H1 (cell line): ENCODE measurements around the gene SNAP47. TPM values are rescaled to one million over a fixed set of nuclear protein-coding genes. Genes with fewer than 3 reads are reported as not detected.
"Not testable (repeated sequence)": the region's sequence is repeated elsewhere in the genome, so short reads cannot be mapped to it uniquely, and the experiment has no call there.

Source experiments
- CTCF ChIA-PET: fragments of 300-600 bp; sonication (Branson Sonifier 250); formaldehyde crosslinking; loops from one replicate; lab custom pipeline; 2021; ENCODE audit not compliant: partially characterized antibody; lab: Charles Lee
- POLR2A ChIA-PET: fragments of 300-600 bp; sonication (Branson Sonifier 250); formaldehyde crosslinking; loops from one replicate; lab custom pipeline; 2021; ENCODE audit warnings: inconsistent platforms; ENCODE audit not compliant: partially characterized antibody; lab: Charles Lee
- DNase-seq, 2 experiments: peaks; one replicate each; pipeline versions ENCODE4 v3.0.0 to v3.0.0-alpha.2; 2010 to 2022; ENCODE audit warnings: low spot score in 2 of 2, low read depth in 1 of 2, mixed read lengths in 1 of 2
- FAIRE-seq: peaks from 2 replicates; lab custom pipeline; 2011; peaks lifted over from hg19 to GRCh38; lab: Jason Lieb, UNC
- H2AFZ ChIP-seq: 2 replicates; pipeline ENCODE4 v1.8.1; 2012; ENCODE audit warnings: low read length, inconsistent platforms
- H2AK5ac ChIP-seq: 2 replicates; pipeline ENCODE4 v1.6.1; 2013; ENCODE audit warnings: low read depth, low read length
- H2BK120ac ChIP-seq: replicated peaks from 2 replicates; pipeline ENCODE3; 2013; ENCODE audit warnings: low read depth, low read length, inconsistent platforms
- H2BK12ac ChIP-seq: 2 replicates; pipeline ENCODE4 v1.6.1; 2013; ENCODE audit warnings: low read depth, low read length
- H2BK15ac ChIP-seq: 2 replicates; pipeline ENCODE4 v1.6.1; 2013; ENCODE audit warnings: low read length
- H2BK20ac ChIP-seq: 2 replicates; pipeline ENCODE4 v1.6.1; 2013; ENCODE audit warnings: low read length
- H2BK5ac ChIP-seq: 2 replicates; pipeline ENCODE4 v1.6.1; 2013; ENCODE audit warnings: low read depth, low read length
- H3K14ac ChIP-seq: 2 replicates; pipeline ENCODE4 v1.6.1; 2013; ENCODE audit warnings: inconsistent platforms; ENCODE audit not compliant: insufficient read length
- H3K18ac ChIP-seq: 2 replicates; pipeline ENCODE4 v1.6.1; 2013; ENCODE audit warnings: low read length; ENCODE audit errors: extremely low read depth
- H3K23ac ChIP-seq: 2 replicates; pipeline ENCODE4 v1.6.1; 2013; ENCODE audit warnings: inconsistent platforms; ENCODE audit not compliant: insufficient read length
- H3K23me2 ChIP-seq: 2 replicates; pipeline ENCODE4 v1.6.1; 2013; ENCODE audit warnings: low read depth, low read length
- H3K27ac ChIP-seq: 2 replicates; pipeline ENCODE4 v1.6.1; 2011; ENCODE audit warnings: low read depth, low read length, inconsistent platforms
- H3K27me3 ChIP-seq, 4 experiments: replicated peaks in 1 of 4; 1 replicate in 1 of 4; 2 replicates in 3 of 4; pipeline versions ENCODE4 v1.6.1 to v1.8.1; 2011 to 2013; ENCODE audit warnings: low read length in 3 of 4, mild to moderate bottlenecking in 3 of 4, inconsistent platforms in 2 of 4, mixed read lengths in 2 of 4, moderate library complexity in 1 of 4; ENCODE audit not compliant: control insufficient read depth in 3 of 4, insufficient read depth in 3 of 4; ENCODE audit errors: extremely low read depth in 1 of 4
- H3K36me3 ChIP-seq, 4 experiments: 2 replicates each; pipeline versions ENCODE4 v1.6.1 to v1.8.1; 2011 to 2013; ENCODE audit warnings: mild to moderate bottlenecking in 4 of 4, low read length in 3 of 4, moderate library complexity in 2 of 4, control low read depth in 1 of 4, inconsistent platforms in 1 of 4; ENCODE audit not compliant: insufficient read depth in 4 of 4, control insufficient read depth in 2 of 4
- H3K4ac ChIP-seq: replicated peaks from 2 replicates; pipeline ENCODE3; 2013; ENCODE audit warnings: low read length, low read depth, mixed read lengths, inconsistent platforms; ENCODE audit not compliant: insufficient read length
- H3K4me1 ChIP-seq, 4 experiments: replicated peaks in 1 of 4; 1 replicate in 1 of 4; 2 replicates in 3 of 4; pipeline versions ENCODE4 v1.6.1 to v1.8.1; 2011 to 2013; ENCODE audit warnings: low read length in 3 of 4, inconsistent platforms in 2 of 4, mixed read lengths in 1 of 4; ENCODE audit not compliant: insufficient read depth in 4 of 4, control insufficient read depth in 3 of 4
- H3K4me2 ChIP-seq, 2 experiments: 2 replicates each; pipeline versions ENCODE4 v1.6.1 to v1.8.1; 2011 to 2013; ENCODE audit warnings: low read depth in 2 of 2, low read length in 2 of 2, control low read depth in 1 of 2, inconsistent platforms in 1 of 2, mild to moderate bottlenecking in 1 of 2; ENCODE audit not compliant: insufficient read depth in 1 of 2
- H3K4me3 ChIP-seq, 4 experiments: fragments of 200-600, 300-600 bp in 1 of 4; sonication (generic), shearing (Covaris generic), sonication (Bioruptor Twin) in 1 of 4; 2 replicates each; pipeline versions ENCODE4 v1.5.1 to v1.8.1; 2011 to 2016; ENCODE audit warnings: low read length in 4 of 4, low read depth in 3 of 4, control low read depth in 2 of 4, inconsistent platforms in 2 of 4, mild to moderate bottlenecking in 2 of 4, mixed read lengths in 1 of 4, moderate library complexity in 1 of 4; ENCODE audit not compliant: insufficient read depth in 2 of 4; ENCODE audit errors: extremely low read depth in 1 of 4
- H3K56ac ChIP-seq: replicated peaks from 2 replicates; pipeline ENCODE3; 2013; ENCODE audit warnings: low read depth, mild to moderate bottlenecking, mixed read lengths, low read length, inconsistent platforms; ENCODE audit not compliant: insufficient read length
- H3K79me1 ChIP-seq: 2 replicates; pipeline ENCODE4 v1.6.1; 2013; ENCODE audit warnings: low read depth, low read length, control low read depth
- H3K79me2 ChIP-seq, 2 experiments: 2 replicates each; pipeline versions ENCODE4 v1.6.1 to v1.8.1; 2012 to 2013; ENCODE audit warnings: low read length in 2 of 2, mild to moderate bottlenecking in 2 of 2, inconsistent platforms in 1 of 2; ENCODE audit not compliant: insufficient read depth in 2 of 2, control insufficient read depth in 1 of 2
- H3K9ac ChIP-seq, 4 experiments: replicated peaks in 1 of 4; 1 replicate in 1 of 4; 2 replicates in 3 of 4; pipeline versions ENCODE4 v1.6.1 to v1.8.1; 2011 to 2013; ENCODE audit warnings: low read depth in 3 of 4, low read length in 3 of 4, control low read depth in 2 of 4, mild to moderate bottlenecking in 2 of 4, moderate library complexity in 2 of 4, inconsistent platforms in 1 of 4; ENCODE audit errors: extremely low read depth in 1 of 4
- H3K9me3 ChIP-seq, 2 experiments: 2 replicates each; pipeline versions ENCODE4 v1.6.1 to v1.8.1; 2012 to 2013; ENCODE audit warnings: mild to moderate bottlenecking in 2 of 2, moderate library complexity in 2 of 2, control low read depth in 1 of 2, inconsistent platforms in 1 of 2, low read depth in 1 of 2, low read length in 1 of 2, mixed read lengths in 1 of 2; ENCODE audit not compliant: insufficient read depth in 2 of 2
- H4K20me1 ChIP-seq, 2 experiments: replicated peaks in 1 of 2; 2 replicates each; pipeline versions ENCODE3 to v1.8.1; 2011 to 2013; ENCODE audit warnings: inconsistent platforms in 2 of 2, low read length in 2 of 2, mild to moderate bottlenecking in 1 of 2; ENCODE audit not compliant: insufficient read depth in 2 of 2, control insufficient read depth in 1 of 2
- H4K5ac ChIP-seq: 2 replicates; pipeline ENCODE4 v1.6.1; 2013; ENCODE audit warnings: low read length, low read depth, mixed read lengths, inconsistent platforms; ENCODE audit not compliant: insufficient read length
- H4K8ac ChIP-seq: 2 replicates; pipeline ENCODE4 v1.8.0; 2013; ENCODE audit warnings: mild to moderate bottlenecking, moderate library complexity, low read length, inconsistent platforms; ENCODE audit not compliant: insufficient read depth; ENCODE audit errors: extremely low read depth
- H4K91ac ChIP-seq: replicated peaks from 2 replicates; pipeline ENCODE3; 2013; ENCODE audit warnings: low read length, mixed read lengths, inconsistent platforms; ENCODE audit not compliant: insufficient read length
- GTF2F1 ChIP-seq: IDR thresholded peaks from 2 replicates; pipeline ENCODE4 v1.6.1; 2012; ENCODE audit warnings: low read depth, low read length, improper control_type of control experiment, borderline replicate concordance
- HDAC6 ChIP-seq: IDR thresholded peaks from one replicate; pipeline ENCODE4 v1.7.1; 2012; ENCODE audit warnings: low read depth, mild to moderate bottlenecking, inconsistent platforms, low read length, moderate library complexity
- POLR2AphosphoS5 ChIP-seq: IDR thresholded peaks from 2 replicates; pipeline ENCODE4 v1.6.1; 2011; ENCODE audit warnings: low read depth, low read length
- RXRA ChIP-seq: IDR thresholded peaks from 2 replicates; pipeline ENCODE4 v1.6.1; 2011; ENCODE audit warnings: low read depth, mild to moderate bottlenecking, low read length, moderate library complexity; ENCODE audit not compliant: insufficient read depth
- TAF7 ChIP-seq: optimal IDR thresholded peaks from 2 replicates; pipeline ENCODE3; 2011; ENCODE audit warnings: low read depth, mild to moderate bottlenecking, inconsistent platforms, low read length, moderate library complexity, borderline replicate concordance
- WGBS, 2 experiments: shearing (Covaris generic) in 1 of 2; methylation state at CpG; one replicate each; pipeline versions ENCODE4 v1.1.6 to v1.1.7; 2013 to 2015; ENCODE audit warnings: low lambda C conversion rate in 2 of 2, mixed read lengths in 2 of 2, inconsistent platforms in 1 of 2, low coverage in 1 of 2, missing lambda C conversion rate in 1 of 2; ENCODE audit not compliant: insufficient replicate concordance in 2 of 2, insufficient coverage in 1 of 2, insufficient read length in 1 of 2; ENCODE audit errors: extremely low coverage in 1 of 2, missing lambda C conversion rate in 1 of 2; 5-methylcytosine and 5-hydroxymethylcytosine counted together
- polyA plus RNA-seq, 7 experiments: library from polyadenylated mRNA; depleted of rRNA in 3 of 7; stranded (reverse) in 5 of 7; unstranded in 2 of 7; fragments of >200 nt in 5 of 7; fragments of 200-250 nt in 2 of 7; gene quantifications; 1 replicate in 5 of 7; 2 replicates in 1 of 7; 4 replicates in 1 of 7; pipeline versions ENCODE4 v1.2.1 to v1.2.3, GENCODE V29; 2011 to 2013; ENCODE audit warnings: missing spikeins in 2 of 7, mixed read lengths in 2 of 7
- total RNA-seq: library from RNA; stranded (reverse); fragmentation: NEBNext Ultra II Directional; extraction: Animal tissue kit (Norgen Biotek cat#: 25700); gene quantifications from 2 replicates; pipeline ENCODE4 v1.2.1, GENCODE V29; 2021
- TF ChIP-seq, protein P1 (sequence below): IDR thresholded peaks from 2 replicates; pipeline ENCODE4 v1.6.1; 2012; ENCODE audit warnings: inconsistent platforms

Gene SNAP47
- total and polyA plus RNA-seq, 2 of the 8 experiments (the other 6 are each of a cell fraction or from before 2014, with no cell fraction given), result 37.6 to 42.2 TPM

DNA sequence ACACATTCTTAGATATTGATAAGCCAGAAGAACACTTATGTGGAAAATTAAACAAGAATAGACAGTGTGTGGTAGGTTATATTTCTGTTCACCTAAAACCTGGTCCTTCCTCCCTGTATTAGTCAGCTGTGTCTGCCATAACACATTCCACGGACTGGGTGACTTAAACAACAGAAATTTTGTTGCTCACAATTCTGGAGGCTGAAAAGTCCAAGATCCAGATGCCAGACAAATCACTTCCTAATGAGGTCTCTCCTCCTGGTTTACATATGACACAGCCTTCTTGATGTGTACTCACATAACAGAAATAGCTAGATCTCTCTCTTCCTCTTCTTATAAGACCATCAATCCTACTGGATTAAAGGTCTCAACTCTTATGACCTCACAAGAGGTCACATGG is 25.8 kb upstream of the SNAP47 start (continued):
- no peak for TF ChIP-seq GTF2F1
- no peak for TF ChIP-seq HDAC6
- TF ChIP-seq, protein P1, sequence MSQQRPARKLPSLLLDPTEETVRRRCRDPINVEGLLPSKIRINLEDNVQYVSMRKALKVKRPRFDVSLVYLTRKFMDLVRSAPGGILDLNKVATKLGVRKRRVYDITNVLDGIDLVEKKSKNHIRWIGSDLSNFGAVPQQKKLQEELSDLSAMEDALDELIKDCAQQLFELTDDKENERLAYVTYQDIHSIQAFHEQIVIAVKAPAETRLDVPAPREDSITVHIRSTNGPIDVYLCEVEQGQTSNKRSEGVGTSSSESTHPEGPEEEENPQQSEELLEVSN, result no peak
- no peak for TF ChIP-seq POLR2AphosphoS5
- TF ChIP-seq TAF7, result no peak
- TF ChIP-seq RXRA, result no peak

DNA sequence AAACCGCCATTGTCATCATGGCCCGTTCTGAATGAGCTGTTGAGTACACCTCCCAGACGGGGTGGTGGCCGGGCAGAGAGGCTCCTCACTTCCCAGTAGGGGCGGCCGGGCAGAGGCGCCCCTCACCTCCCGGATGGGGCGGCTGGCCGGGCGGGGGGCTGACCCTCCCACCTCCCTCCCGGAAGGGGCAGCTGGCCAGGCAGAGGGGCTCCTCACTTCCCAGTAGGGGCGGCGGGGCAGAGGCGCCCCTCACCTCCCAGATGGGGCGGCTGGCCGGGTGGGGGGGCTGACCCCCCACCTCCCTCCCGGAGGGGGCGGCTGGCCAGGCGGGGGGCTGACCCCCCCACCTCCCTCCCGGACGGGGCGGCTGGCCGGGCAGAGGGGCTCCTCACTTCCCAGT is 24.8 kb upstream of the SNAP47 start:
- H3K4me3 ChIP-seq, H4K91ac ChIP-seq, H2AFZ ChIP-seq, H3K18ac ChIP-seq, H3K23me2 ChIP-seq, H3K14ac ChIP-seq, CTCF ChIA-PET, H3K27me3 ChIP-seq, H4K5ac ChIP-seq, H3K4me1 ChIP-seq, H2BK20ac ChIP-seq, H3K9ac ChIP-seq, H3K23ac ChIP-seq, H2AK5ac ChIP-seq, H3K79me2 ChIP-seq, H3K27ac ChIP-seq, H2BK15ac ChIP-seq, H3K79me1 ChIP-seq, H3K36me3 ChIP-seq, H4K8ac ChIP-seq, H3K56ac ChIP-seq, H4K20me1 ChIP-seq, H2BK5ac ChIP-seq, POLR2A ChIA-PET, H3K4me2 ChIP-seq, H3K4ac ChIP-seq, DNase-seq, FAIRE-seq, H2BK12ac ChIP-seq, H2BK120ac ChIP-seq: not testable (repeated sequence)
- H3K9me3 ChIP-seq, result peaks cover 36 to 39% of the 10 kb centered on the region in 2 experiments
- 100% methylated on average over 2 of the region's 24 CpGs; no CpG with 5 or more reads in 1 of the 2 experiments for WGBS, 2 experiments
